Measurements from ENCODE around the gene TERB1.

DNA sequence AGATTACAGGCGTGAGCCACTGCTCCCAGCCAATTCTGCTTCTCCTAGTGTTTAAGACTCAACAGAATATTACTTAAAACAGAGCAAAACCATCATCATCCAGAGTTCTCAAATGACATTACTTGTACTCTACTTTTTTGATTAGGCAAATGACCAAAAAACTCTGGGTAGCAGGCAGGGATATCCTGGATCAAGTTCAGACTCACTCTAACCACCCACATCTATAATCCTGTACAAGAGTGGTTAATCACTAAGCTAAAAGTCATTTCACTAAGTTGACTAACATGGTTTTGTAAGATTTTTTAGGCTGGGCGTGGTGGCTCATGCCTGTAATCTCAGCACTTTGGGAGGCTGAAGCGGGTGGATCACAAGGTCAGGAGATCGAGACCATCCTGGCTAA lies 22.6 kb upstream of the TERB1 start:
- TF ChIP-seq POLR2A (IDR thresholded peaks at IDR 0.05; ENCODE audit: extremely low read depth, insufficient read length) (no peak), MYC (IDR thresholded peaks at IDR 0.05; ENCODE audit: low read depth, low read length) (no peak)
- TF ChIP-seq, protein P1, sequence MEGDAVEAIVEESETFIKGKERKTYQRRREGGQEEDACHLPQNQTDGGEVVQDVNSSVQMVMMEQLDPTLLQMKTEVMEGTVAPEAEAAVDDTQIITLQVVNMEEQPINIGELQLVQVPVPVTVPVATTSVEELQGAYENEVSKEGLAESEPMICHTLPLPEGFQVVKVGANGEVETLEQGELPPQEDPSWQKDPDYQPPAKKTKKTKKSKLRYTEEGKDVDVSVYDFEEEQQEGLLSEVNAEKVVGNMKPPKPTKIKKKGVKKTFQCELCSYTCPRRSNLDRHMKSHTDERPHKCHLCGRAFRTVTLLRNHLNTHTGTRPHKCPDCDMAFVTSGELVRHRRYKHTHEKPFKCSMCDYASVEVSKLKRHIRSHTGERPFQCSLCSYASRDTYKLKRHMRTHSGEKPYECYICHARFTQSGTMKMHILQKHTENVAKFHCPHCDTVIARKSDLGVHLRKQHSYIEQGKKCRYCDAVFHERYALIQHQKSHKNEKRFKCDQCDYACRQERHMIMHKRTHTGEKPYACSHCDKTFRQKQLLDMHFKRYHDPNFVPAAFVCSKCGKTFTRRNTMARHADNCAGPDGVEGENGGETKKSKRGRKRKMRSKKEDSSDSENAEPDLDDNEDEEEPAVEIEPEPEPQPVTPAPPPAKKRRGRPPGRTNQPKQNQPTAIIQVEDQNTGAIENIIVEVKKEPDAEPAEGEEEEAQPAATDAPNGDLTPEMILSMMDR (IDR thresholded peaks at IDR 0.05; ENCODE audit: low read depth, low read length), result no peak
- TF ChIP-seq, protein P2, sequence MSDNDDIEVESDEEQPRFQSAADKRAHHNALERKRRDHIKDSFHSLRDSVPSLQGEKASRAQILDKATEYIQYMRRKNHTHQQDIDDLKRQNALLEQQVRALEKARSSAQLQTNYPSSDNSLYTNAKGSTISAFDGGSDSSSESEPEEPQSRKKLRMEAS (IDR thresholded peaks at IDR 0.05; ENCODE audit: low read depth, low read length), result no peak
